GM12878 (cell line): Measurements from ENCODE around the gene DISP2. TPM values are rescaled to one million over a fixed set of nuclear protein-coding genes. Genes with fewer than 3 reads are reported as not detected.

Experiments used
- ATAC-seq: fragments of 200-7000 bp; cut with Tn5 transposase; 3 replicates; pipeline ENCODE4 v1.9.1; 2020; ENCODE audit warnings: mild to moderate bottlenecking, moderate library complexity
- BruUV-seq: library from RNA; stranded (reverse); fragments of 400-500 nt; replicated peaks from 2 replicates; lab custom pipeline; 2021; lab: Mats Ljungman, UMichigan
- CTCF ChIA-PET: fragments of 300-600 bp; sonication (Branson Sonifier 250); formaldehyde crosslinking; extraction: SDS; loops from one replicate; lab custom pipeline; 2021; ENCODE audit warnings: inconsistent platforms; lab: Yijun Ruan, JAX
- POLR2A ChIA-PET: fragments of 350-600 bp; formaldehyde crosslinking; extraction: SDS; loops from one replicate; lab custom pipeline; 2021; ENCODE audit warnings: inconsistent platforms; lab: Charles Lee
- RAD21 ChIA-PET: fragments of 300-600 bp; sonication (Branson Sonifier 250); formaldehyde crosslinking; loops from one replicate; lab custom pipeline; 2023; ENCODE audit warnings: antibody characterized with exemption; ENCODE audit not compliant: unreplicated experiment; lab: Charles Lee
- SMC1A ChIA-PET: fragments of 300-600 bp; sonication (Branson Sonifier 250); formaldehyde crosslinking; loops from one replicate; lab custom pipeline; 2023; ENCODE audit not compliant: unreplicated experiment, uncharacterized antibody; lab: Charles Lee
- DNase-seq: peaks from one replicate; pipeline ENCODE4 v3.0.0-alpha.2; 2011; ENCODE audit warnings: low read depth, low spot score
- FAIRE-seq: peaks from 3 replicates; lab custom pipeline; 2011; peaks lifted over from hg19 to GRCh38; lab: Jason Lieb, UNC
- H2AFZ ChIP-seq: 2 replicates; pipeline ENCODE4 v1.6.0; 2011; ENCODE audit warnings: low read depth, low read length, control low read depth; ENCODE audit not compliant: control insufficient read depth
- H3K27ac ChIP-seq: 2 replicates; pipeline ENCODE4 v1.5.1; 2011; ENCODE audit warnings: control low read depth; ENCODE audit not compliant: control insufficient read depth, insufficient read depth
- H3K27me3 ChIP-seq, 2 experiments: replicated peaks in 1 of 2; 2 replicates each; pipeline versions ENCODE4 v1.6.0 to v1.6.1; 2011; ENCODE audit warnings: low read length in 1 of 2; ENCODE audit not compliant: control insufficient read depth in 2 of 2, insufficient read depth in 2 of 2
- H3K36me3 ChIP-seq, 2 experiments: 2 replicates each; pipeline ENCODE4 v1.5.1; 2011; ENCODE audit warnings: low read length in 1 of 2; ENCODE audit not compliant: control insufficient read depth in 2 of 2, insufficient read depth in 2 of 2
- H3K4me1 ChIP-seq: 2 replicates; pipeline ENCODE4 v1.6.1; 2011; ENCODE audit warnings: mild to moderate bottlenecking, low read length, moderate library complexity, mixed read lengths; ENCODE audit not compliant: control insufficient read depth, insufficient read depth
- H3K4me2 ChIP-seq: 2 replicates; pipeline ENCODE4 v1.6.0; 2011; ENCODE audit warnings: control low read depth; ENCODE audit not compliant: control insufficient read depth, insufficient read depth
- H3K4me3 ChIP-seq: fragments of 200-600 bp; sonication (generic); 2 replicates; pipeline ENCODE4 v1.5.1; 2016
- H3K79me2 ChIP-seq: 2 replicates; pipeline ENCODE4 v1.6.0; 2011; ENCODE audit warnings: low read length; ENCODE audit not compliant: control insufficient read depth, insufficient read depth
- H3K9ac ChIP-seq: 2 replicates; pipeline ENCODE4 v1.8.0; 2011; ENCODE audit warnings: low read length, control low read depth, mixed read lengths; ENCODE audit not compliant: control insufficient read depth, insufficient read depth
- H3K9me3 ChIP-seq: replicated peaks from 3 replicates; pipeline ENCODE4 v1.5.1; 2011; ENCODE audit warnings: mild to moderate bottlenecking, low read length; ENCODE audit not compliant: control insufficient read depth, insufficient read depth
- H4K20me1 ChIP-seq: 2 replicates; pipeline ENCODE4 v1.6.0; 2011; ENCODE audit not compliant: control insufficient read depth, insufficient read depth
- BCLAF1 ChIP-seq: fragments of 450-650 bp; IDR thresholded peaks from 2 replicates; pipeline ENCODE4 v1.6.1; 2017; ENCODE audit warnings: antibody characterized with exemption, mild to moderate bottlenecking, moderate library complexity
- CTCF ChIP-seq, 3 experiments: IDR thresholded peaks in 2 of 3; conservative IDR thresholded peaks in 1 of 3; 2 replicates each; pipeline ENCODE4 v1.5.1; 2011; ENCODE audit warnings: low read depth in 3 of 3, low read length in 3 of 3, mild to moderate bottlenecking in 3 of 3, control low read depth in 2 of 3, moderate library complexity in 2 of 3, inconsistent platforms in 1 of 3, mixed read lengths in 1 of 3; ENCODE audit not compliant: control insufficient read depth in 2 of 3, insufficient read depth in 1 of 3; ENCODE audit errors: extremely low read depth in 1 of 3
- ELK1 ChIP-seq: IDR thresholded peaks from 2 replicates; pipeline ENCODE4 v1.6.1; 2012; ENCODE audit warnings: low read depth, low read length, improper control_type of control experiment
- LARP7 ChIP-seq: fragments of 450-650 bp; IDR thresholded peaks from 2 replicates; pipeline ENCODE4 v1.6.1; 2017; ENCODE audit warnings: mild to moderate bottlenecking
- MAX ChIP-seq: IDR thresholded peaks from 2 replicates; pipeline ENCODE4 v1.6.1; 2012; ENCODE audit warnings: low read depth, low read length, improper control_type of control experiment
- RAD21 ChIP-seq: IDR thresholded peaks from 2 replicates; pipeline ENCODE4 v1.6.1; 2011; ENCODE audit warnings: mild to moderate bottlenecking, low read depth, low read length, moderate library complexity; ENCODE audit not compliant: insufficient read depth
- RELA ChIP-seq: fragments of 450-650 bp; IDR thresholded peaks from 2 replicates; pipeline ENCODE4 v1.8.0; 2014; ENCODE audit warnings: borderline replicate concordance; ENCODE audit not compliant: partially characterized antibody
- REST ChIP-seq: IDR thresholded peaks from 2 replicates; pipeline ENCODE4 v1.6.1; 2012; ENCODE audit warnings: mild to moderate bottlenecking, low read depth, low read length
- SMARCA5 ChIP-seq: fragments of 450-650 bp; IDR thresholded peaks from 2 replicates; pipeline ENCODE4 v1.6.1; 2017; ENCODE audit warnings: mild to moderate bottlenecking
- SMC3 ChIP-seq: IDR thresholded peaks from 2 replicates; pipeline ENCODE4 v1.6.1; 2011; ENCODE audit warnings: low read length, improper control_type of control experiment, borderline replicate concordance
- YY1 ChIP-seq: IDR thresholded peaks from 2 replicates; pipeline ENCODE4 v1.6.1; 2011; ENCODE audit warnings: low read depth, mild to moderate bottlenecking, low read length
- WGBS: methylation state at CpG from one replicate; pipeline ENCODE4 v1.1.6; 2016; ENCODE audit warnings: low lambda C conversion rate; ENCODE audit not compliant: insufficient replicate concordance, insufficient coverage; ENCODE audit errors: missing lambda C conversion rate; 5-methylcytosine and 5-hydroxymethylcytosine counted together
- in situ Hi-C: fragments of 300-500 bp; cut with MboI; formaldehyde crosslinking; loops from 9 replicates; pipeline ENCODE4 v1.14.3; 2018; ENCODE audit warnings: mixed read lengths
- intact Hi-C: fragments of 100-400 bp; cut with micrococcal nuclease; formaldehyde crosslinking; loops from one replicate; pipeline ENCODE4 v1.14.2; 2022; ENCODE audit not compliant: unreplicated experiment
- polyA plus RNA-seq, 11 experiments: library from polyadenylated mRNA; depleted of rRNA in 4 of 11; unstranded in 6 of 11; stranded (reverse) in 5 of 11; fragments of >200 nt; fragmentation: Nextera tagmentation in 4 of 11; fragmentation: Illumina TruSeq in 1 of 11; extraction: Ambion mirVana in 4 of 11; extraction: Trizol in 1 of 11; gene quantifications; 1 replicate in 1 of 11; 2 replicates in 10 of 11; pipeline versions ENCODE4 v1.2.1 to v1.2.3, GENCODE V29; 2011 to 2016; ENCODE audit warnings: inconsistent platforms in 2 of 11, missing spikeins in 2 of 11, low read depth in 1 of 11
- total RNA-seq, 4 experiments: library from RNA; depleted of rRNA in 3 of 4; stranded (reverse); fragments of >200 nt in 3 of 4; fragmentation: Illumina TruSeq in 1 of 4; extraction: Trizol in 1 of 4; gene quantifications; 2 replicates each; pipeline versions ENCODE4 v1.2.1 to v1.2.3, GENCODE V29; 2013 to 2021

DISP2 gene
- total and polyA plus RNA-seq, 10 of the 15 experiments (the other 5 are each of a cell fraction or from before 2014, with no cell fraction given) = under 0.01 to 0.20 (median 0.12) TPM; not detected in 7

GRCh38 chr15:40344631-40345120 lies 13.3 kb upstream of the DISP2 start:
- BruUV-seq = no TSS peak
- peak; percentile 94 for FAIRE-seq
- H3K27ac ChIP-seq = no peak overlapping the region
- no peaks in the 10 kb centered on the region for H3K79me2 ChIP-seq
- no peaks in the 10 kb centered on the region for H3K9me3 ChIP-seq
- no peaks in the 10 kb centered on the region; a peak in 1 of 4 replicates for H3K27me3 ChIP-seq
- in situ Hi-C loops (loop anchor here (5.0 kb wide), 1 partner anchor 78 kb away; no protein-coding TSS in a partner anchor), intact Hi-C loops (loop anchor here (1.0 to 10.0 kb wide), 2 partner anchors 78 to 160 kb away; no protein-coding TSS in a partner anchor)
- POLR2A ChIA-PET = interaction anchor here (0.8 kb wide), 1 partner anchor 27 kb away, joined by 3 read pairs; no protein-coding TSS in a partner anchor
- SMC1A ChIA-PET = interaction anchor here (0.9 to 1.5 kb wide), 7 partner anchors 24 to 77 kb away, joined by 3 to 7 read pairs (median 3); partner anchors contain the start of gene IVD
- WGBS = 33% methylated on average over 12 of the region's 15 CpGs
- RAD21 ChIA-PET = interaction anchor here (0.8 to 3.4 kb wide), 7 partner anchors 19 to 127 kb away, joined by 3 to 17 read pairs (median 3); no protein-coding TSS in a partner anchor
- no peak overlapping the region for H3K4me2 ChIP-seq
- CTCF ChIA-PET = interaction anchor here (0.6 to 13.7 kb wide), 29 partner anchors 8 to 162 kb away, joined by 3 to 336 read pairs (median 4); partner anchors contain the start of genes INAFM2, IVD and PLCB2
- DNase-seq = no peak
- no peaks in the 10 kb centered on the region for H4K20me1 ChIP-seq
- no peak overlapping the region for H3K9ac ChIP-seq
- no peak overlapping the region for H2AFZ ChIP-seq
- H3K4me3 ChIP-seq = no peak overlapping the region
- no peaks in the 10 kb centered on the region for H3K4me1 ChIP-seq
- ATAC-seq = peak; percentile 91
- H3K36me3 ChIP-seq = no peaks in the 10 kb centered on the region
- TF ChIP-seq ELK1 (no peak), RELA (no peak), RAD21 (peak; percentile 79), REST (no peak), YY1 (peak; percentile 18; the same call in 1 of the 2 replicates), LARP7 (0 out of 2 replicates have a peak, but pooled peaks have one; percentile 14), CTCF (IDR thresholded peaks at IDR 0.05 in 2 of 3, conservative IDR thresholded peaks at IDR 0.05 in 1 of 3; ENCODE audit: control insufficient read depth in 2 of 3, extremely low read depth in 1 of 3, insufficient read depth in 1 of 3, low read depth in 3 of 3, low read length in 3 of 3) (peak; percentile 77 to 84 (median 83)), SMC3 (peak; percentile 89), BCLAF1 (no peak), SMARCA5 (0 out of 2 replicates have a peak, but pooled peaks have one; percentile 39), MAX (no peak)
